ENCODE measurements around the gene SEMA6B. TPM values are rescaled to one million over a fixed set of nuclear protein-coding genes. Genes with fewer than 3 reads are reported as not detected.
A peak's percentile ranks its signal among the peaks of the same experiment; 100 is the strongest.

SEMA6B gene
- total and polyA plus RNA-seq, 2 donors (not counting 3 experiments of a cell fraction or from before 2014, with no cell fraction given), result 97.8 to 176 TPM

DNA sequence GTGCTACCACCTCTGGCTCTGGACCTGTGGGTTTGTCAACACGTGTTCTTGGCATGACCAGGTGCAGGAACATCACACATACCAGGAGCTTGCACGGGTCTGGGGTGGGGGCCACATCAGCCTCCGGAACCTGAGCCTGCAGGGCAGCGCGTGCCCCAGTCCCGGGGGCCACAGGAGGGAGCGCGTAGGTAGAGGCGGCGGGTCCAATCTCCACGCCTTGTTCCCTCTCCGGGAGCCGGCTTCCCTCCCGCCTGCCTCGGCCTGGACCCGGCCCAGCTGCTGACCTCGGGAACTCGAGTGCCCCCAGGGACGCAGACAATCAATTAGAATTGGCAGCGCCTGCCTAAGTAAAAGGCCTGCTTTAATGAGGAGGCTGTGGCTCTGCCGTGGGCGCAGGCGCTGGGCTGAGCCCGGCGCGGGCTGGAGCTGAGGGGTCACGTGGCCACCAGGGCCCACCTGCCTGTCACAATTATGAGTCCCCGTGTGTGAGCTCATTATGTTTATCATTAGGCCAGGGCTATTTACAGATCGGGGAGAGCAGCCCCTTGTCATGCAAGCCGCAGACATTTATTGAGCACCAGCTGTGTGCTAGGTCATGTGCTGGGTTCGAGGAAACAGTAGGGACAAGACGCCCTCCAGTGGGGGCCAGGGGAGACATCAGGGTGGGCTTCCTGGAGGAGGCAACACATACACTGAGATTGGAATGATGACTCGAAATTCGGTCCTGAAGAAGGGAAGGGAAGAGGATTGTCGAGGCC, 47.6 kb upstream of the SEMA6B start:
- FAIRE-seq (no peak), DNase-seq (ENCODE audit: low read depth, low spot score) (peak; percentile 22)
- H3K27ac ChIP-seq (ENCODE audit: insufficient read depth, low read depth, low read length), result no peak overlapping the region
- H3K9ac ChIP-seq (replicated peaks; ENCODE audit: extremely low read depth, insufficient read depth, low read length), result no peak overlapping the region
- H3K4me3 ChIP-seq (replicated peaks in 1 of 3; ENCODE audit: insufficient read depth in 1 of 3, low read depth in 1 of 3, low read length in 3 of 3), result no peak overlapping the region
- H2AFZ ChIP-seq (ENCODE audit: low read depth, low read length), result peak overlapping the region; percentile 40
- no peaks in the 10 kb centered on the region for H3K4me1 ChIP-seq (ENCODE audit: control insufficient read depth, extremely low read depth, insufficient read depth, low read length)
- H4K20me1 ChIP-seq (replicated peaks; ENCODE audit: control insufficient read depth, extremely low read depth, insufficient read depth, low read length), result no peaks in the 10 kb centered on the region
- POLR2A ChIA-PET, result no interaction called here
- peaks cover 0 to 6% of the 10 kb centered on the region in 2 experiments for H3K27me3 ChIP-seq (ENCODE audit: control insufficient read depth in 2 of 2, insufficient read depth in 2 of 2, low read length in 2 of 2)
- intact Hi-C loops (cut with micrococcal nuclease) (no loop called here), dilution Hi-C loops (cut with MboI; ENCODE audit: extremely low pct_ligation_motif_present, low sequenced_read_pairs) (no loop called here)
- H3K79me2 ChIP-seq (ENCODE audit: control insufficient read depth, insufficient read depth, low read length), result no peaks in the 10 kb centered on the region
- no peak overlapping the region for H3K4me2 ChIP-seq (ENCODE audit: insufficient read depth, low read length)
- CTCF ChIA-PET, result interaction anchor here (0.6 to 3.0 kb wide), 4 partner anchors 9 to 26 kb away, joined by 3 to 12 read pairs (median 6); no protein-coding TSS in a partner anchor
- BruUV-seq (replicated peaks), result no TSS peak
- H3K9me3 ChIP-seq (replicated peaks; ENCODE audit: control insufficient read depth, insufficient read depth, low read length), result no peaks in the 10 kb centered on the region
- TF ChIP-seq MAX (IDR thresholded peaks at IDR 0.05; ENCODE audit: insufficient read depth, insufficient read length) (no peak), MYC (IDR thresholded peaks at IDR 0.05; ENCODE audit: low read depth, low read length) (no peak)
- no peaks in the 10 kb centered on the region for H3K9me1 ChIP-seq (replicated peaks; ENCODE audit: control insufficient read depth, extremely low read depth, insufficient read depth, low read length)
- H3K36me3 ChIP-seq (ENCODE audit: control insufficient read depth in 2 of 2, extremely low read depth in 1 of 2, insufficient read depth in 2 of 2, low read length in 2 of 2), result no peaks in the 10 kb centered on the region

GRCh38 chr19:4606181-4606580, 46.7 kb upstream of the SEMA6B start:
- DNase-seq (ENCODE audit: low read depth, low spot score) (no peak), FAIRE-seq (no peak)
- Histone ChIP-seq H3K4me1 (ENCODE audit: control insufficient read depth, extremely low read depth, insufficient read depth, low read length) (no peaks in the 10 kb centered on the region), H3K27me3 (ENCODE audit: control insufficient read depth in 2 of 2, insufficient read depth in 2 of 2, low read length in 2 of 2) (peaks cover 0 to 6% of the 10 kb centered on the region in 2 experiments), H3K9ac (replicated peaks; ENCODE audit: extremely low read depth, insufficient read depth, low read length) (no peak overlapping the region), H3K36me3 (ENCODE audit: control insufficient read depth in 2 of 2, extremely low read depth in 1 of 2, insufficient read depth in 2 of 2, low read length in 2 of 2) (no peaks in the 10 kb centered on the region), H2AFZ (ENCODE audit: low read depth, low read length) (no peak overlapping the region), H3K27ac (ENCODE audit: insufficient read depth, low read depth, low read length) (no peak overlapping the region), H3K9me1 (replicated peaks; ENCODE audit: control insufficient read depth, extremely low read depth, insufficient read depth, low read length) (no peaks in the 10 kb centered on the region), H3K4me3 (replicated peaks in 1 of 3; ENCODE audit: insufficient read depth in 1 of 3, low read depth in 1 of 3, low read length in 3 of 3) (no peak overlapping the region), H3K4me2 (ENCODE audit: insufficient read depth, low read length) (no peak overlapping the region), H3K9me3 (replicated peaks; ENCODE audit: control insufficient read depth, insufficient read depth, low read length) (no peaks in the 10 kb centered on the region), H3K79me2 (ENCODE audit: control insufficient read depth, insufficient read depth, low read length) (no peaks in the 10 kb centered on the region), H4K20me1 (replicated peaks; ENCODE audit: control insufficient read depth, extremely low read depth, insufficient read depth, low read length) (no peaks in the 10 kb centered on the region)
- POLR2A ChIA-PET, result no interaction called here
- intact Hi-C loops (cut with micrococcal nuclease) (no loop called here), dilution Hi-C loops (cut with MboI; ENCODE audit: extremely low pct_ligation_motif_present, low sequenced_read_pairs) (no loop called here)
- no peak for TF ChIP-seq FOS (IDR thresholded peaks at IDR 0.05; ENCODE audit: borderline replicate concordance, insufficient read depth, low read length)
- no peak for TF ChIP-seq POLR2AphosphoS5 (IDR thresholded peaks at IDR 0.05; ENCODE audit: insufficient read depth, low read depth, low read length)
- TF ChIP-seq POLR2A (IDR thresholded peaks at IDR 0.05; ENCODE audit: low read depth, low read length), result no peak
- no peak for TF ChIP-seq MAX (IDR thresholded peaks at IDR 0.05; ENCODE audit: insufficient read depth, insufficient read length)
- TF ChIP-seq JUN (IDR thresholded peaks at IDR 0.05; ENCODE audit: borderline replicate concordance, insufficient read depth, insufficient read length, low read depth), result no peak
- no peak for TF ChIP-seq EZH2 (IDR thresholded peaks at IDR 0.05; ENCODE audit: borderline replicate concordance, low read depth, low read length, severe bottlenecking)
- TF ChIP-seq CTCF (IDR thresholded peaks at IDR 0.05; ENCODE audit: extremely low read depth in 1 of 2, insufficient read depth in 1 of 2, low read depth in 1 of 2, low read length in 2 of 2), result no peak
- TF ChIP-seq GATA2 (IDR thresholded peaks at IDR 0.05; ENCODE audit: insufficient read depth, insufficient read length, low read depth, low read length), result no peak
- no peak for TF ChIP-seq MYC (IDR thresholded peaks at IDR 0.05; ENCODE audit: low read depth, low read length)
- CTCF ChIA-PET, result interaction anchor here (0.9 to 3.0 kb wide), 4 partner anchors 17 to 27 kb away, joined by 3 to 12 read pairs (median 6); no protein-coding TSS in a partner anchor
- no TSS peak for BruUV-seq (replicated peaks)

Data from endothelial cell of umbilical vein (primary cell).